A673 (cell line): Measurements from ENCODE around the gene EBF4. TPM values are rescaled to one million over a fixed set of nuclear protein-coding genes. Genes with fewer than 3 reads are reported as not detected.

Source experiments
- BruUV-seq: library from RNA; stranded (reverse); fragments of 400-500 nt; replicated peaks from 2 replicates; lab custom pipeline; 2021; lab: Mats Ljungman, UMichigan
- CTCF ChIA-PET: fragments of 300-600 bp; sonication (Branson Sonifier 250); formaldehyde crosslinking; loops from one replicate; lab custom pipeline; 2022; ENCODE audit warnings: antibody characterized with exemption; lab: Charles Lee
- POLR2A ChIA-PET: fragments of 300-600 bp; sonication (Branson Sonifier 250); formaldehyde crosslinking; loops from one replicate; lab custom pipeline; 2022; ENCODE audit warnings: antibody characterized with exemption; ENCODE audit not compliant: low non-redundant PET; lab: Charles Lee
- DNase-seq: peaks from one replicate; pipeline ENCODE4 v3.0.0-alpha.2; 2015; ENCODE audit warnings: low spot score
- H3K27ac ChIP-seq: fragments of 200-600 bp; sonication (generic); 2 replicates; pipeline ENCODE4 v1.5.1; 2016; ENCODE audit warnings: mixed run types, low read depth, mild to moderate bottlenecking, mixed read lengths, antibody characterized with exemption, low read length; ENCODE audit not compliant: poor library complexity, severe bottlenecking
- H3K27me3 ChIP-seq: fragments of 200-600 bp; sonication (generic); replicated peaks from 2 replicates; pipeline ENCODE4 v1.6.1; 2017; ENCODE audit warnings: mixed run types, low read depth, mild to moderate bottlenecking, mixed read lengths, antibody characterized with exemption, low read length; ENCODE audit not compliant: insufficient read depth, poor library complexity
- H3K36me3 ChIP-seq: fragments of 200-600 bp; sonication (generic); 2 replicates; pipeline ENCODE4 v1.6.1; 2016; ENCODE audit warnings: mixed run types, mild to moderate bottlenecking, mixed read lengths, antibody characterized with exemption, low read length; ENCODE audit not compliant: insufficient read depth, poor library complexity, severe bottlenecking
- H3K4me1 ChIP-seq: fragments of 200-600 bp; sonication (generic); 2 replicates; pipeline ENCODE4 v1.6.1; 2017; ENCODE audit warnings: mixed run types, mild to moderate bottlenecking, mixed read lengths, antibody characterized with exemption, low read length; ENCODE audit not compliant: insufficient read depth, poor library complexity, severe bottlenecking
- H3K4me3 ChIP-seq: fragments of 200-600 bp; sonication (generic); 2 replicates; pipeline ENCODE4 v1.5.1; 2016; ENCODE audit warnings: low read depth, mixed run types, mild to moderate bottlenecking, mixed read lengths, low read length; ENCODE audit not compliant: poor library complexity, severe bottlenecking
- H3K9me3 ChIP-seq: fragments of 200-600 bp; sonication (generic); 2 replicates; pipeline ENCODE4 v1.6.1; 2016; ENCODE audit warnings: mixed run types, low read depth, mild to moderate bottlenecking, mixed read lengths, antibody characterized with exemption, low read length; ENCODE audit not compliant: poor library complexity, severe bottlenecking
- CTCF ChIP-seq: fragments of 300-800, 200-600 bp; sonication (generic); conservative IDR thresholded peaks from 2 replicates; pipeline ENCODE4 v1.5.1; 2017; ENCODE audit warnings: low read depth, mild to moderate bottlenecking, antibody characterized with exemption, low read length, moderate library complexity, mixed read lengths
- EZH2 ChIP-seq: fragments of 200-600 bp; sonication (generic); IDR thresholded peaks from 2 replicates; pipeline ENCODE4 v1.6.1; 2017; ENCODE audit warnings: borderline replicate concordance, low read depth, mild to moderate bottlenecking, mixed read lengths, antibody characterized with exemption, low read length; ENCODE audit not compliant: poor library complexity, severe bottlenecking
- intact Hi-C: fragments of 100-400 bp; cut with micrococcal nuclease; formaldehyde crosslinking; loops from one replicate; pipeline ENCODE4 v1.10.0; 2022; ENCODE audit not compliant: unreplicated experiment
- total RNA-seq: library from RNA; stranded (reverse); gene quantifications from 2 replicates; pipeline ENCODE4 v1.2.3, GENCODE V29; 2021

The EBF4 gene
- total RNA-seq, 1 experiment from 2014 or later: 0.52 TPM

GRCh38 chr20:2663364-2663886 lies 29.2 kb upstream of the EBF4 start:
- no peak for DNase-seq
- ChIA-PET POLR2A (interaction anchor here (1.3 kb wide), 1 partner anchor 11 kb away, joined by 4 read pairs; the partner anchor contains the start of gene NOP56), CTCF (no interaction called here)
- Histone ChIP-seq H3K4me3 (peak overlapping the region; percentile 84), H3K36me3 (peaks cover 28% of the 10 kb centered on the region), H3K4me1 (peaks cover 3% of the 10 kb centered on the region), H3K9me3 (no peaks in the 10 kb centered on the region), H3K27ac (peak overlapping the region; percentile 76), H3K27me3 (no peaks in the 10 kb centered on the region)
- intact Hi-C loops: no loop called here
- TF ChIP-seq CTCF (no peak), EZH2 (no peak)
- TSS peak; percentile 54 for BruUV-seq

GRCh38 chr20:2663887-2664719 lies 28.5 kb upstream of the EBF4 start, which contains the start of gene IDH3B:
IDH3B (minus strand) TSS chr20:2664216; CDS start chr20:2664188, 28 bp downstream.
- ChIA-PET POLR2A (interaction anchor here (0.7 to 1.3 kb wide), 3 partner anchors 12 to 358 kb away, joined by 3 to 16 read pairs (median 4); partner anchors contain the start of gene NOP56), CTCF (no interaction called here)
- peaks cover 21% of the 10 kb centered on the region for H3K36me3 ChIP-seq
- BruUV-seq: TSS peak; percentile 100
- intact Hi-C loops: no loop called here
- no peaks in the 10 kb centered on the region for H3K9me3 ChIP-seq
- no peak for TF ChIP-seq CTCF
- TF ChIP-seq EZH2: no peak
- H3K27me3 ChIP-seq: no peaks in the 10 kb centered on the region
- peak within 1 kb of the TSS; percentile 76 for H3K27ac ChIP-seq
- peak within 1 kb of the TSS; percentile 84 for H3K4me3 ChIP-seq
- peaks cover 3% of the 10 kb centered on the region for H3K4me1 ChIP-seq
- DNase-seq: peak; percentile 94

- Histone ChIP-seq H3K4me3 (no peak overlapping the region), H3K9me3 (no peaks in the 10 kb centered on the region), H3K27ac (no peak overlapping the region), H3K27me3 (no peaks in the 10 kb centered on the region), H3K36me3 (no peaks in the 10 kb centered on the region), H3K4me1 (no peaks in the 10 kb centered on the region)
- BruUV-seq: no TSS peak
- POLR2A ChIA-PET: no interaction called here
- no peak for TF ChIP-seq EZH2
- TF ChIP-seq CTCF: peak; percentile 46
- DNase-seq: peak; percentile 48
- intact Hi-C loops: no loop called here
- CTCF ChIA-PET: interaction anchor here (1.2 kb wide), 1 partner anchor 18 kb away, joined by 3 read pairs; no protein-coding TSS in a partner anchor
Observed at GRCh38 chr20:2671977-2672376, 20.6 kb upstream of the EBF4 start.
